Muscle of leg (tissue), 16 donors: ENCODE data around the gene OR12D3. TPM values are rescaled to one million over a fixed set of nuclear protein-coding genes. Genes with fewer than 3 reads are reported as not detected.

Experiments used
- DNase-seq: peaks from one replicate; pipeline ENCODE4 v3.0.0; 2013
- H3K27ac ChIP-seq: one replicate; pipeline ENCODE4 v1.5.1; 2013; ENCODE audit warnings: mild to moderate bottlenecking, low read length, control low read depth
- H3K27me3 ChIP-seq: one replicate; pipeline ENCODE4 v1.6.1; 2013; ENCODE audit warnings: low read length; ENCODE audit not compliant: control insufficient read depth, insufficient read depth
- H3K36me3 ChIP-seq: one replicate; pipeline ENCODE4 v1.6.1; 2013; ENCODE audit warnings: low read length; ENCODE audit not compliant: control insufficient read depth, insufficient read depth
- H3K4me1 ChIP-seq: one replicate; pipeline ENCODE4 v1.6.1; 2013; ENCODE audit warnings: low read length; ENCODE audit not compliant: control insufficient read depth, insufficient read depth
- H3K4me3 ChIP-seq: one replicate; pipeline ENCODE4 v1.5.1; 2013; ENCODE audit warnings: low read length, control low read depth
- H3K9me3 ChIP-seq: replicated peaks from 2 replicates; pipeline ENCODE4 v1.6.1; 2013; ENCODE audit warnings: low read depth, low read length; ENCODE audit not compliant: control insufficient read depth
- WGBS: methylation state at CpG from one replicate; pipeline ENCODE4 v1.1.5; 2013; ENCODE audit warnings: missing lambda C conversion rate; ENCODE audit not compliant: insufficient coverage; 5-methylcytosine and 5-hydroxymethylcytosine counted together
- long read RNA-seq, 11 donors: transcript quantifications; one replicate each; lab custom pipeline, GENCODE V29; 2026
- polyA plus RNA-seq, 8 donors: library from polyadenylated mRNA; unstranded; fragments of 120-200 nt; gene quantifications; one replicate each; pipeline versions ENCODE4 v1.2.1 to v1.2.3, GENCODE V29; 2013; ENCODE audit warnings: inconsistent platforms in 1 of 8, low replicate concordance in 1 of 8; ENCODE audit not compliant: insufficient read length in 8 of 8, insufficient read depth in 1 of 8
- total RNA-seq: library from RNA; stranded (reverse); fragments of 120-200 nt; gene quantifications from one replicate; pipeline ENCODE4 v1.2.4, GENCODE V29; 2013

Gene OR12D3
- total RNA-seq (not detected), polyA plus RNA-seq (not detected)
- long read RNA-seq, donor 1, result 0 reads
- long read RNA-seq, donor 2, result 0 reads
- long read RNA-seq, donor 3, result 0 reads
- long read RNA-seq, donor 4, result 0 reads
- long read RNA-seq, donor 5, partial matches to known transcripts, result 0 of 1 reads
- long read RNA-seq, donor 5, other reads (novel, unspliced or antisense), result 0 of 1 reads
- long read RNA-seq, donor 6, result 0 reads
- long read RNA-seq, donor 7, result 0 reads
- long read RNA-seq, donor 8, result 0 reads
- long read RNA-seq, donor 9, result 0 reads
- long read RNA-seq, donor 10, result 0 reads
- long read RNA-seq, donor 11, result 0 reads

DNA sequence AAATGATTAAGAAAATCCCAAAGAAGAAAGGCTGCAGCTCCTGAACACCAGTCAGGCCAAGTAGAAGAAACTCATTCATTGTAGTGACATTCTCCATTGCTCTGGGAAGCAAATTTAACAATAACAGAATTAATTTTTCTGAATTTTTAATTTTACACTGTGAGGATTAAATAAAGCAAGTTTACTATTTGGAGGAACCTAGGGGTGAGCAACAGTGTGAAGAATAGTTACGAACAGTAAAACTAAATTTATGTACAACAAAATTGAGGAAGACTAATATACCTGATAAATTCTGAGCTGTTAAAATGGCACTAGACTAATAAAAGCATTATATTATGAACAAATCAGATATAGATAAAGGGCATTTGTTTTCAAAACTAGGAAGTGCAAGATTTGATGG, at the start of gene OR12D3:
OR12D3 (minus strand) TSS at position 101 of the 400 bp plus-strand sequence; CDS start at position 97, 4 bp downstream.
- Histone ChIP-seq H3K27ac (no peak within 1 kb of the TSS), H3K27me3 (no peaks in the 10 kb centered on the region), H3K4me1 (no peaks in the 10 kb centered on the region), H3K36me3 (no peaks in the 10 kb centered on the region), H3K4me3 (no peak within 1 kb of the TSS), H3K9me3 (no peaks in the 10 kb centered on the region)
- no CpG with 5 or more reads among the region's 1 CpG for WGBS
- DNase-seq, result no peak

- DNase-seq, result no peak
- Histone ChIP-seq H3K27ac (no peak overlapping the region), H3K36me3 (no peaks in the 10 kb centered on the region), H3K9me3 (no peaks in the 10 kb centered on the region), H3K4me3 (no peak overlapping the region), H3K27me3 (no peaks in the 10 kb centered on the region), H3K4me1 (no peaks in the 10 kb centered on the region)
- no CpG with 5 or more reads among the region's 2 CpGs for WGBS
These were observed 49.5 kb upstream of the OR12D3 start for GRCh38 chr6:29424575-29424974.

GRCh38 chr6:29424168-29424567, 49.1 kb upstream of the OR12D3 start:
- Histone ChIP-seq H3K4me3 (no peak overlapping the region), H3K27me3 (no peaks in the 10 kb centered on the region), H3K4me1 (no peaks in the 10 kb centered on the region), H3K36me3 (no peaks in the 10 kb centered on the region), H3K9me3 (no peaks in the 10 kb centered on the region), H3K27ac (no peak overlapping the region)
- no CpG with 5 or more reads among the region's 2 CpGs for WGBS
- no peak for DNase-seq

GRCh38 chr6:29419516-29419915, 44.4 kb upstream of the OR12D3 start:
- 67% methylated on average over 1 of the region's 3 CpGs for WGBS
- no peaks in the 10 kb centered on the region for H3K4me1 ChIP-seq

DNA sequence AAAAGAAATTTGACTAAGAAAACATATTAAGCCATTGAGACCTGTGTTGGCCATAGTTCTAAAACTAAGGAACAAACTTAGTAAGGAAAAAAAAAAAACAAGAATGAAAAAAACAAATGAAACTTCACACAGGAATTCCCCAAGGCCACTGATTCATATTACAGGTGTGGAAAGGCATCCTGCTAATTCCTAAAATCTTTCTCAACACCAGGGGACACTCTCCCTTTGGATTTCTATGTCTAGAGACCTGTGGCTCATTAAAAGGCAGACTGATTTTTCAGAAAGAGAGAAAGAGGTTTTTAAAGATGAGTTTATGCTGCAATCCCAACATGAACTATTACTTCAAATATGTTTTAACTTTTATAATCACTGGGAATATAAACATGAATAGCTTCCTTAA, 39.5 kb upstream of the OR12D3 start, which contains the start of gene OR12D1:
OR12D1 (plus strand) TSS at position 341 of the 400 bp plus-strand sequence.
- Histone ChIP-seq H3K27me3 (no peaks in the 10 kb centered on the region), H3K27ac (no peak within 1 kb of the TSS), H3K9me3 (peaks cover 6% of the 10 kb centered on the region), H3K4me1 (no peaks in the 10 kb centered on the region), H3K4me3 (no peak within 1 kb of the TSS), H3K36me3 (no peaks in the 10 kb centered on the region)
- no peak for DNase-seq

More at GRCh38 chr6:29419516-29419915, 44.4 kb upstream of the OR12D3 start:
- H3K4me3 ChIP-seq, result no peak overlapping the region
- no peaks in the 10 kb centered on the region for H3K27me3 ChIP-seq
- no peaks in the 10 kb centered on the region for H3K36me3 ChIP-seq
- H3K9me3 ChIP-seq, result no peaks in the 10 kb centered on the region
- DNase-seq, result no peak
- H3K27ac ChIP-seq, result no peak overlapping the region

DNA sequence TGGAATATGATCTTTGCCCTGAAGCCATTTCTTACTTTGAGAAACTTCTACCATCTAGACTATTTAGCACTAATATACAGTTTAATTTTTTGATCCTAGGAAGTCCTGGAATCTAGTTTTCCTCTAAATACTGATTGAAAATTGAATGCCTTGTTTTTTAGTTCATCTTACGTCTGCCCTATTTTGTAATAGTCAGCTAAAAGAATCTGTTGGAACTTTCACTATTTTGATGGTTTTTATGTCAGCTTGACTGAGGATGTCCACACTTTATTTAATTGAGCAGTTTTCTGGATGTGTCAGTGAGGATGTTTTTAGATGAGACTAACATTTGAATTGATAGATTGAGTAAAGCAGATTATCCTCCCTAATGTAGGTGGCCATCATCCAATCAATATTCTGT, 28.7 kb upstream of the OR12D3 start:
- Histone ChIP-seq H3K27ac (no peak overlapping the region), H3K36me3 (no peaks in the 10 kb centered on the region), H3K9me3 (no peaks in the 10 kb centered on the region), H3K4me1 (no peaks in the 10 kb centered on the region), H3K4me3 (no peak overlapping the region), H3K27me3 (no peaks in the 10 kb centered on the region)
- no CpG with 5 or more reads among the region's 1 CpG for WGBS
- DNase-seq, result no peak

GRCh38 chr6:29399525-29399924, 24.4 kb upstream of the OR12D3 start:
- no peak for DNase-seq
- Histone ChIP-seq H3K27ac (no peak overlapping the region), H3K27me3 (no peaks in the 10 kb centered on the region), H3K4me3 (no peak overlapping the region), H3K4me1 (no peaks in the 10 kb centered on the region), H3K36me3 (no peaks in the 10 kb centered on the region), H3K9me3 (no peaks in the 10 kb centered on the region)
- no CpG with 5 or more reads among the region's 2 CpGs for WGBS

- Histone ChIP-seq H3K27ac (no peak within 1 kb of the TSS), H3K27me3 (no peaks in the 10 kb centered on the region), H3K9me3 (no peaks in the 10 kb centered on the region), H3K4me3 (no peak within 1 kb of the TSS), H3K36me3 (no peaks in the 10 kb centered on the region), H3K4me1 (no peaks in the 10 kb centered on the region)
- DNase-seq, result no peak
These were observed 20.2 kb upstream of the OR12D3 start, which contains the start of gene OR12D2 for GRCh38 chr6:29395331-29395730. TSS of gene OR12D2 (plus strand) at chr6:29395631. CDS start at chr6:29396700, 1,069 bp downstream.

GRCh38 chr6:29388533-29388932, 13.4 kb upstream of the OR12D3 start:
- no peak for DNase-seq
- H3K9me3 ChIP-seq, result no peaks in the 10 kb centered on the region
- H3K27ac ChIP-seq, result no peak overlapping the region
- H3K4me1 ChIP-seq, result no peaks in the 10 kb centered on the region
- no peak overlapping the region for H3K4me3 ChIP-seq
- no peaks in the 10 kb centered on the region for H3K27me3 ChIP-seq
- no peaks in the 10 kb centered on the region for H3K36me3 ChIP-seq
- no CpG with 5 or more reads among the region's 4 CpGs for WGBS

DNA sequence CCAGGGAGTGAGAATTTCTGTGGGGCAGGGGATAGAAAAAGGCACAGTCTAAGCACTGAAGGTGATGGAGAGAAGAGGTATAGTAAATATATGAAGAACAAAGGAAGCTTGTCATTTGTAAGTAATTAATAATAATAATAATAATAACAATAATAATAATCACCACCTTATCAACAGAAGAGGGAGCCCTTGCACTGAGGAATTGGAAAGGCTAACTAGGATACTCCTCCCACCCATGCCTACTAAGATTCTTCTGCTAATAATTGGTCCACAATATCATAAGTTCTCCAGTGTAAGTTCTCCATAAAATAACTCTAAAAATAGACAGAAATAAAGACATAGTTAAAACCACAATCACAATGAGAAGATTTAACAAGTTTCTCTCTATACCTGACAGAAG, 912 bp upstream of the OR12D3 start:
- Histone ChIP-seq H3K36me3 (no peaks in the 10 kb centered on the region), H3K27ac (no peak overlapping the region), H3K4me3 (no peak overlapping the region), H3K9me3 (no peaks in the 10 kb centered on the region), H3K27me3 (no peaks in the 10 kb centered on the region), H3K4me1 (no peaks in the 10 kb centered on the region)
- DNase-seq, result peak; percentile 3

DNA sequence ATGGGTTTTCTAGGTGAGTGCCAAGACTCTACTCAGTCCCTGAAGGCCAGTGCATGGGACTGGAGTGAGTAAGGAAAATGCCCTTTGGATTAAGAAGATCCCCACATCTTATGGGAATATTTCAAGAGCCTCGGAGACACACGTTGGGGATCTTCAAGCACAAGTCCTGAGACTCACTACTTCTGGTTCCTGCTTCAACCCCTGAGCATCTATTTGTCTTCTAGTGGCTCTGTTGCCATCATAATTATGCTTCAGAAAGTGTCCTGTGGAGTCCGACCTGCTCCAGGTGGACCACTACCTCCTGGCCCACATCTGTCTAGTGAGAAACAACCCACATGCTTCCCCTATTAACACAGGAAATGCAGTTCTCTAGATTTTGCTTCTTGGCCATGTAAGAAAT, 6.3 kb downstream of the OR12D3 start, which contains the start of gene OR5V1:
OR5V1 (minus strand) TSS at position 101 of the 400 bp plus-strand sequence. CDS start 12,670 bp downstream, outside the sequence.
- no peak within 1 kb of the TSS for H3K27ac ChIP-seq
- no peak within 1 kb of the TSS for H3K4me3 ChIP-seq
- 85% methylated on average over 3 of the region's 3 CpGs for WGBS
- DNase-seq, result no peak
- H3K9me3 ChIP-seq, result no peaks in the 10 kb centered on the region
- no peaks in the 10 kb centered on the region for H3K36me3 ChIP-seq
- H3K27me3 ChIP-seq, result no peaks in the 10 kb centered on the region
- no peaks in the 10 kb centered on the region for H3K4me1 ChIP-seq
